ENCODE results near the gene XRN1. TPM values are rescaled to one million over a fixed set of nuclear protein-coding genes. Genes with fewer than 3 reads are reported as not detected.

XRN1 gene
- polyA plus RNA-seq, 1 donor: 35.7 TPM

- no peak for DNase-seq
These were observed 174.3 kb downstream of the XRN1 start for GRCh38 chr3:142273501-142273900.

DNA sequence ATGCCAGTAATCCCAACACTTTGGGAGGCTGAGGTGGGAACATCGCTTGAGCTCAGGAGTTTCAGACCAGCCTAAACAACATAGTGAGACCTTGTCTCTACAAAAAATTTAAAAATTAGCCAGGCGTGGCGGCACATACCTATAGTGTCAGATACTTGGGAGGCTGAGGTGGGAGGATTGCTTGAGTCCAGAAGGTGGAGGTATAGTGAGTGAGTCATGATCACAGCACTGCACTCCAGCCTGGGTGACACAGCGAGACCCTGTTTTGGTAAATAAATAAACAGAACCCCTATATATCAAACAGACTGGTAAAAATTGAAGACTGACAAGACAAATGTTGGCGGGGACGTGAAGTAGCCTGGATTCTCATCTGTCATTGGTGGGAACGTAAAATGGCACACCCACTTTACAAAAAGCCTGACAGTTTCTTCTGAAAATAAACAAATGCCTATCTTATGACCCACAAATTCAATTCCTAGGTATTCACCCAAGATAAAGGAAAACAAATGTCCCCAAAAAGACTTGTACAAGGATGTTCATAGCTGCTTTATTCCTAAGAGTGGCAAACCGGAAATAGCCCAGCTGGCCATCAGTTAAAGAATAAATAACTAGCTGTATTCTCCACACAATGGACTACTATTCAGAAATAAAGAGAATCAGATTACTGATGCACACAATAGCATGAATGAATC lies 175.5 kb downstream of the XRN1 start:
- DNase-seq: no peak

DNA sequence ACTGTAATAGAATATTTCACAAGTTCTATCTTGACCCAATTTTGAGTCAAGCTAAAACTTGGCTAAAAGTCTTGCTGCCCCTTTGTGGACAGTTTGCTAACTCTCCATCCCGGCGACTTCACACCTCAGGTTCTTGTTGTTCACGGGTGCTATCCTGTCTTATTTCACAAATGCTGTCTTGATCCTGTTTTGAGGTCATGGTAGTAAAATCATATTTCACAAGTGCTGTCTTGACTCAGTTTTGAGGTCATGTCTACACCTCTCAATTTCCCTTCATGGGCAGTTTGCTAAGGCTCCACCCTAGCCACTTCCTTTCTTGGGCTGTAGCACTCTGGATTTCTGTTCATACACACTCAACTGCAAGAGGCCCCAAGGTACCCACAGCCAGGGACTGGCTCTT lies 177.4 kb downstream of the XRN1 start:
- no peak for DNase-seq

DNA sequence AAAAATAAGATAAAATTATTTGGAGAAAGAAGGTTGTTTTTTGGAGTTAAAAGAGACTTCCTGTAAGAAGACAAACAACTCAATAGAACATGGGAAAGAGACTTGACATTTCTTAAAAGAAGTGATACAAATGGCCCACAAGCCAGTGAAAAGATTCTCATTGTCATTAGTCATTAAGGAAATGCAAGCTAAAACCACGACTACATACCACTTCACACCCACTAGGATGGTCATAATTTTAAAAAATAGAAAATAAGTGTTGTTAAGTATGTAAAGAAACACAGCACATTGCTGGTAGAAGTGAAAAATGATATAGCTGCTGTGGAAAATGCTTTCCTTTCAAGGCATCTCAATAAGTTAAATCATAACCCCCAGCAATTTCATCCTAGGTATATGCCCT lies 178.1 kb downstream of the XRN1 start:
- no peak for DNase-seq

- DNase-seq: no peak
These were observed 179.4 kb downstream of the XRN1 start for GRCh38 chr3:142268426-142268825.

DNA sequence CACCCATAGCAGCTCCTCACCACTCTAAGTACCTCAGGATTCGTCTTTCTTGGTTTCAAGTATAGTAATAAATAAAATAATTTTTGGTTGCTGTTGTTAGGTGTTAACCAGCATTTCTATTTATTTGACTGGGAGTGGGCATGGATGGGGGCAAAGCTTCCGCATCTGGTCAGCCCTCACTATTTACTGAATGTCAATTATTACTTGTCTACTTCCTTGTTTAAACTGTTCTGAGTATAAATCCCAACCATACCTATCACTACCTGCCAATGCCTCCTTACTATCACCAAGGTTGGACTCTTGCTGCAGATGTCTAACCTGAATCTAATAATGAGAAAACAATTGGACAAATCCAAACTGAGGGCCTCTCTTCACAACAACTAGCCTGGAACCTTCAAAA lies 180.6 kb downstream of the XRN1 start:
- no peak for DNase-seq

DNA sequence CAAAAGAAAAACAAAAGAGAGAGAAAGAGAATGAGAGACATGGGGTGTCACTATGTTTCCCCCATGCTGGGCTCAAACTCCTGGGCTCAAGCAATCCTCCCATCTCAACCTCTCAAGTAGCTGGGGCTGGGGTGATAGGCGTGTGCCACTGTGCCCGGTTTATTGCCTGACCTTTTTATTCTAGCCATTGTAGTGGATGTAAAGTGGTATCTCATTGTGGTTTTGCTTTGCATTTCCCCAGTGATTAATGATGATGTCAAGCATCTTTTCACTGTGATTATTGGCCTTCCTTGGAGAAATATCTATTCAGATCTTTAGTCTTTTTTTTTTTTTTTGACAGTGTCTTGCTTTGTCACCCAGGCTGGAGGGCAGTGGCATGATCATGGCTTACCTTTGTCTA lies 184.7 kb downstream of the XRN1 start:
- no peak for DNase-seq

- DNase-seq: no peak
These were observed 188.5 kb downstream of the XRN1 start for GRCh38 chr3:142259359-142259758.

GRCh38 chr3:142256712-142257333 lies 191.0 kb downstream of the XRN1 start:
- DNase-seq: no peak

Other genes with a start within 250 kb of the XRN1 start
- gene GK5, start 222.5 kb downstream of the XRN1 start, polyA plus RNA-seq (ENCODE audit: insufficient read length): 27.3 TPM
- 40.0 TPM for gene ATR, start 130.7 kb upstream of the XRN1 start, polyA plus RNA-seq (ENCODE audit: insufficient read length)
- 28.9 TPM for gene PLS1, start 148.4 kb upstream of the XRN1 start, polyA plus RNA-seq (ENCODE audit: insufficient read length)

All from left kidney (tissue), 2 donors.